Measurements from ENCODE around the gene FAR2.

The FAR2 gene

GRCh38 chr12:29241821-29242591, 92.9 kb downstream of the FAR2 start (continued):
- TF ChIP-seq KLF16 (tag by site-specific recombination; IDR thresholded peaks at IDR 0.05), result no peak
- TF ChIP-seq ZNF18 (tag by site-specific recombination; IDR thresholded peaks at IDR 0.05), result peak; percentile 32; the same call in 1 of the 2 replicates
- TF ChIP-seq OSR2 (tag by site-specific recombination; IDR thresholded peaks at IDR 0.05), result peak; percentile 50
- TF ChIP-seq KLF7 (tag by site-specific recombination; IDR thresholded peaks at IDR 0.05; ENCODE audit: borderline replicate concordance), result no peak
- TF ChIP-seq ZNF19 (tag by site-specific recombination; IDR thresholded peaks at IDR 0.05; ENCODE audit: low read depth), result no peak
- no peak for TF ChIP-seq ZNF837 (tag by site-specific recombination; IDR thresholded peaks at IDR 0.05)
- TF ChIP-seq ZNF645 (tag by site-specific recombination; IDR thresholded peaks at IDR 0.05), result no peak
- peak; percentile 46 for TF ChIP-seq PRDM1 (tag by site-specific recombination; IDR thresholded peaks at IDR 0.05)
- TF ChIP-seq ZFHX2 (tag by site-specific recombination; conservative IDR thresholded peaks at IDR 0.05), result peak; percentile 68
- no peak for TF ChIP-seq ZBTB20 (tag by site-specific recombination; IDR thresholded peaks at IDR 0.05)
- TF ChIP-seq EGR2 (tag by site-specific recombination; IDR thresholded peaks at IDR 0.05; ENCODE audit: low read depth), result 0 out of 2 replicates have a peak, but pooled peaks have one; percentile 14
- no peak for TF ChIP-seq ZNF596 (tag by site-specific recombination; IDR thresholded peaks at IDR 0.05)
- peak; percentile 7; the same call in 1 of the 2 replicates for TF ChIP-seq ZNF654 (tag by site-specific recombination; IDR thresholded peaks at IDR 0.05; ENCODE audit: low read depth)
- TF ChIP-seq ZNF175 (tag by site-specific recombination; IDR thresholded peaks at IDR 0.05), result no peak
- no peak for TF ChIP-seq ZNF610 (tag by site-specific recombination; IDR thresholded peaks at IDR 0.05; ENCODE audit: borderline replicate concordance)
- no peak for TF ChIP-seq ZNF626 (tag by site-specific recombination; IDR thresholded peaks at IDR 0.05)
- no peak for TF ChIP-seq ZNF707 (tag by site-specific recombination; IDR thresholded peaks at IDR 0.05)
- TF ChIP-seq FEZF1 (tag by site-specific recombination; IDR thresholded peaks at IDR 0.05), result peak; percentile 76

GRCh38 chr12:29242921-29243431, 93.9 kb downstream of the FAR2 start:
- ChIA-PET POLR2A (interaction anchor here (1.0 kb wide), 1 partner anchor 10 kb away, joined by 3 read pairs; no protein-coding TSS in a partner anchor), CTCF (interaction anchor here (0.8 kb wide), 1 partner anchor 11 kb away, joined by 3 read pairs; no protein-coding TSS in a partner anchor)
- H3K9me3 ChIP-seq (ENCODE audit: control insufficient read depth, insufficient read depth, low read depth, low read length), result no peaks in the 10 kb centered on the region
- H3K36me3 ChIP-seq (ENCODE audit: control insufficient read depth in 2 of 2, insufficient read depth in 1 of 2, low read length in 2 of 2), result no peaks in the 10 kb centered on the region
- peaks cover 10% of the 10 kb centered on the region for H3K4me1 ChIP-seq (ENCODE audit: control insufficient read depth, insufficient read depth, low read length)
- no peak overlapping the region for H3K4me3 ChIP-seq (ENCODE audit: low read depth, low read length)
- H3K27ac ChIP-seq (ENCODE audit: extremely low read depth, low read depth, low read length), result no peak overlapping the region
- no peak for TF ChIP-seq ZNF416 (tag by site-specific recombination; IDR thresholded peaks at IDR 0.05)
- TF ChIP-seq ZNF221 (tag by site-specific recombination; IDR thresholded peaks at IDR 0.05; ENCODE audit: borderline replicate concordance), result no peak
- no peak for TF ChIP-seq SALL2 (tag by site-specific recombination; IDR thresholded peaks at IDR 0.05; ENCODE audit: borderline replicate concordance)
